GM21825 (cell line): ENCODE data around the gene TMEM179.

Experiments used
- ATAC-seq: cut with Tn5 transposase; IDR thresholded peaks from one replicate; pipeline ENCODE4 v1.9.1; 2021; ENCODE audit warnings: mild to moderate bottlenecking, moderate library complexity; ENCODE audit not compliant: unreplicated experiment

TMEM179 gene

GRCh38 chr14:104573930-104574329 lies 30.6 kb downstream of the TMEM179 start:
- ATAC-seq, result no peak

- no peak for ATAC-seq
These were observed 31.9 kb downstream of the TMEM179 start for GRCh38 chr14:104572668-104573067.

- ATAC-seq, result no peak
These were observed 32.4 kb downstream of the TMEM179 start for GRCh38 chr14:104572024-104572626.

- ATAC-seq, result no peak
These were observed 33.3 kb downstream of the TMEM179 start for GRCh38 chr14:104571246-104571645.

GRCh38 chr14:104569435-104569834 lies 35.1 kb downstream of the TMEM179 start:
- no peak for ATAC-seq

- no peak for ATAC-seq
These were observed 36.0 kb downstream of the TMEM179 start for GRCh38 chr14:104568620-104569019.

- ATAC-seq, result no peak
These were observed 36.7 kb downstream of the TMEM179 start for GRCh38 chr14:104567957-104568225.

- ATAC-seq, result no peak
These were observed 37.2 kb downstream of the TMEM179 start for GRCh38 chr14:104567141-104567956.

GRCh38 chr14:104564744-104565679 lies 39.6 kb downstream of the TMEM179 start:
- no peak for ATAC-seq

- ATAC-seq, result no peak
These were observed 40.6 kb downstream of the TMEM179 start for GRCh38 chr14:104563742-104564615.

GRCh38 chr14:104563191-104563741 lies 41.3 kb downstream of the TMEM179 start:
- no peak for ATAC-seq

- ATAC-seq, result no peak
These were observed 42.0 kb downstream of the TMEM179 start for GRCh38 chr14:104562606-104563005.

- no peak for ATAC-seq
These were observed 42.7 kb downstream of the TMEM179 start for GRCh38 chr14:104561632-104562495.

- no peak for ATAC-seq
These were observed 43.4 kb downstream of the TMEM179 start for GRCh38 chr14:104561124-104561557.

- ATAC-seq, result no peak
These were observed 44.0 kb downstream of the TMEM179 start for GRCh38 chr14:104560586-104560945.

- no peak for ATAC-seq
These were observed 44.6 kb downstream of the TMEM179 start for GRCh38 chr14:104559804-104560585.

- ATAC-seq, result no peak
These were observed 45.4 kb downstream of the TMEM179 start for GRCh38 chr14:104559028-104559803.
